ENCODE data around the gene ZNF785.

ZNF785 gene

GRCh38 chr16:30569746-30570635, 15.5 kb downstream of the ZNF785 start:
- TF ChIP-seq, protein P1, sequence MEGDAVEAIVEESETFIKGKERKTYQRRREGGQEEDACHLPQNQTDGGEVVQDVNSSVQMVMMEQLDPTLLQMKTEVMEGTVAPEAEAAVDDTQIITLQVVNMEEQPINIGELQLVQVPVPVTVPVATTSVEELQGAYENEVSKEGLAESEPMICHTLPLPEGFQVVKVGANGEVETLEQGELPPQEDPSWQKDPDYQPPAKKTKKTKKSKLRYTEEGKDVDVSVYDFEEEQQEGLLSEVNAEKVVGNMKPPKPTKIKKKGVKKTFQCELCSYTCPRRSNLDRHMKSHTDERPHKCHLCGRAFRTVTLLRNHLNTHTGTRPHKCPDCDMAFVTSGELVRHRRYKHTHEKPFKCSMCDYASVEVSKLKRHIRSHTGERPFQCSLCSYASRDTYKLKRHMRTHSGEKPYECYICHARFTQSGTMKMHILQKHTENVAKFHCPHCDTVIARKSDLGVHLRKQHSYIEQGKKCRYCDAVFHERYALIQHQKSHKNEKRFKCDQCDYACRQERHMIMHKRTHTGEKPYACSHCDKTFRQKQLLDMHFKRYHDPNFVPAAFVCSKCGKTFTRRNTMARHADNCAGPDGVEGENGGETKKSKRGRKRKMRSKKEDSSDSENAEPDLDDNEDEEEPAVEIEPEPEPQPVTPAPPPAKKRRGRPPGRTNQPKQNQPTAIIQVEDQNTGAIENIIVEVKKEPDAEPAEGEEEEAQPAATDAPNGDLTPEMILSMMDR (IDR thresholded peaks at IDR 0.05; ENCODE audit: low read depth, low read length), result no peak
- no peak overlapping the region for H3K4me3 ChIP-seq (replicated peaks in 1 of 2; ENCODE audit: low read depth in 2 of 2, low read length in 2 of 2)
- DNase-seq (ENCODE audit: low read depth in 2 of 2), result no peak

DNA sequence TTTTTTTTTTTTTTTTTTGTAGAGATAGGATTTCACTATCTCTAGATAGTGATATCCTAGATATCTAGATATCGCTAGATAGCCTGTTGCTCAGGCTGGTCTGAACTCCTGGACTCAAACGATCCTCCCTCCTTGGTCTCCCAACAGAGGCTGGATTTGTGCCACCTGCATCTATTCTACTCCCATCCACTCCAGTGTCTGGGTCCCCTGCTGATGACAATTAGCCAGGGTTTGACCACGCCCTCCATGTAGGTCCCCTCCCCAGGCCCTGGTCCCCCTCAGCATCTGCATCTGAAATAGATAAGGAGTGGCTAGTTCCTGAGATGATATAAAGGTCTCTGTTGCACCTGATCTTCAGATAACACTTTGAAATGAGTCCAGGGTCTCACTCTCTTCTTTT, 16.2 kb downstream of the ZNF785 start:
- DNase-seq (ENCODE audit: low read depth in 2 of 2), result no peak
- no peak overlapping the region for H3K4me3 ChIP-seq (replicated peaks in 1 of 2; ENCODE audit: low read depth in 2 of 2, low read length in 2 of 2)
- TF ChIP-seq, protein P1 (IDR thresholded peaks at IDR 0.05; ENCODE audit: low read depth, low read length), result no peak

DNA sequence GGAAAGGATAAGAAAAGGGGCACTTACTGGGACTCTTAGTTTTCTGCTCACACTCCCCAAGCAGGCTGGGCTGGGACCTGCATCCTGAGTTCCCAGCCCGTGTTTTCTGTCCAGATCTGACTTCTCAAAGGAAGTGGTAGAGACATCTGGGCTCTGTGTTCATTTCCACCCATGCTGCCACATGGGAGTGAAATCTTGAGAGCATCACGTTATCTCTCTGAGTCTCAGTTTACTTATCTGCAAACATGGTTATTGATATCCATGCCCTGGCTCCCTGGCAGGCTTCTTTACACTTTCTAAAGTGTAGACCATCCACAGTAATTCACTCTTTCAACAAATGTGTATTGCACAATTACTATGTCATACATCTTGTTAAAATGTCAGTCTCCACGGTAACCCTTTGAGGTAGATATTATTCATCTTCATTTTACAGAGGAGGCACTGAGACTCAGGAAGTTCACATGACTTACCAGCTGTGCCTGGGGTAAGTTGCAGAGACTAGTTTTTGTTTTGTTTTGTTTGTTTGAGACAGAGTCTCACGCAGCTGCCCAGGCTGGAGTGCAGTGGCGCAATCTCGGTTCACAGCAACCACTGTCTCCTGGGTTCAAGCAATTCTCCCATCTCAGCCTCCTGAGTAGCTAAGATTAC, 17.4 kb downstream of the ZNF785 start:
- peak; percentile 88 to 95 for DNase-seq (ENCODE audit: low read depth in 2 of 2)
- H3K4me3 ChIP-seq (replicated peaks in 1 of 2; ENCODE audit: low read depth in 2 of 2, low read length in 2 of 2), result no peak overlapping the region
- TF ChIP-seq, protein P1 (IDR thresholded peaks at IDR 0.05; ENCODE audit: low read depth, low read length), result no peak

GRCh38 chr16:30567160-30567990, 18.1 kb downstream of the ZNF785 start:
- no peak overlapping the region for H3K4me3 ChIP-seq (replicated peaks in 1 of 2; ENCODE audit: low read depth in 2 of 2, low read length in 2 of 2)
- DNase-seq (ENCODE audit: low read depth in 2 of 2), result peak in 1 of 2 donors; percentile 70
- TF ChIP-seq, protein P1 (IDR thresholded peaks at IDR 0.05; ENCODE audit: low read depth, low read length), result no peak

GRCh38 chr16:30566531-30566930, 19.0 kb downstream of the ZNF785 start:
- no peak overlapping the region for H3K4me3 ChIP-seq (replicated peaks in 1 of 2; ENCODE audit: low read depth in 2 of 2, low read length in 2 of 2)
- TF ChIP-seq, protein P1 (IDR thresholded peaks at IDR 0.05; ENCODE audit: low read depth, low read length), result no peak
- DNase-seq (ENCODE audit: low read depth in 2 of 2), result no peak

GRCh38 chr16:30565984-30566383, 19.5 kb downstream of the ZNF785 start:
- H3K4me3 ChIP-seq (replicated peaks in 1 of 2; ENCODE audit: low read depth in 2 of 2, low read length in 2 of 2), result no peak overlapping the region
- TF ChIP-seq, protein P1 (IDR thresholded peaks at IDR 0.05; ENCODE audit: low read depth, low read length), result no peak
- DNase-seq (ENCODE audit: low read depth in 2 of 2), result no peak
